ENCODE results near the gene KDM4C. TPM values are rescaled to one million over a fixed set of nuclear protein-coding genes. Genes with fewer than 3 reads are reported as not detected.

The KDM4C gene
- total RNA-seq, 2 experiments from 2014 or later: 51.5 to 60.3 TPM

- Histone ChIP-seq H3K4me3 (ENCODE audit: low read depth, low read length, poor library complexity, severe bottlenecking) (no peak overlapping the region), H3K9me3 (ENCODE audit: low read length) (no peaks in the 10 kb centered on the region), H3K36me3 (ENCODE audit: insufficient read depth, low read length) (no peaks in the 10 kb centered on the region), H3K27ac (ENCODE audit: low read depth, low read length, poor library complexity, severe bottlenecking) (no peak overlapping the region), H4K20me1 (ENCODE audit: insufficient read depth, low read length) (no peaks in the 10 kb centered on the region), H3K4me2 (ENCODE audit: low read length) (no peak overlapping the region), H3K9me2 (ENCODE audit: insufficient read depth, low read length) (no peaks in the 10 kb centered on the region), H3K4me1 (ENCODE audit: insufficient read depth, low read length, poor library complexity, severe bottlenecking) (no peaks in the 10 kb centered on the region), H2AFZ (ENCODE audit: low read length) (no peak overlapping the region), H3K79me2 (ENCODE audit: insufficient read depth, low read depth, low read length) (no peaks in the 10 kb centered on the region)
- POLR2A ChIA-PET: no interaction called here
- BruUV-seq (replicated peaks): no TSS peak
- DNase-seq (ENCODE audit: low spot score): no peak
- CTCF ChIA-PET (ENCODE audit: unreplicated experiment): no interaction called here
- intact Hi-C loops (cut with micrococcal nuclease; ENCODE audit: unreplicated experiment): no loop called here
- TF ChIP-seq CTCF (conservative IDR thresholded peaks at IDR 0.05; ENCODE audit: low read length) (no peak), EZH2phosphoT487 (IDR thresholded peaks at IDR 0.05; ENCODE audit: borderline replicate concordance, low read depth, low read length) (no peak)
Measured at GRCh38 chr9:6968271-6968670, 210.5 kb downstream of the KDM4C start.

- intact Hi-C loops (cut with micrococcal nuclease; ENCODE audit: unreplicated experiment): no loop called here
- Histone ChIP-seq H4K20me1 (ENCODE audit: insufficient read depth, low read length) (no peaks in the 10 kb centered on the region), H3K4me1 (ENCODE audit: insufficient read depth, low read length, poor library complexity, severe bottlenecking) (no peaks in the 10 kb centered on the region), H3K9me3 (ENCODE audit: low read length) (no peaks in the 10 kb centered on the region), H2AFZ (ENCODE audit: low read length) (no peak overlapping the region), H3K4me3 (ENCODE audit: low read depth, low read length, poor library complexity, severe bottlenecking) (no peak overlapping the region), H3K79me2 (ENCODE audit: insufficient read depth, low read depth, low read length) (no peaks in the 10 kb centered on the region), H3K4me2 (ENCODE audit: low read length) (no peak overlapping the region), H3K9me2 (ENCODE audit: insufficient read depth, low read length) (no peaks in the 10 kb centered on the region), H3K27ac (ENCODE audit: low read depth, low read length, poor library complexity, severe bottlenecking) (no peak overlapping the region), H3K36me3 (ENCODE audit: insufficient read depth, low read length) (no peaks in the 10 kb centered on the region)
- ChIA-PET POLR2A (no interaction called here), CTCF (ENCODE audit: unreplicated experiment) (no interaction called here)
- DNase-seq (ENCODE audit: low spot score): no peak
- TF ChIP-seq CTCF (conservative IDR thresholded peaks at IDR 0.05; ENCODE audit: low read length) (no peak), EZH2phosphoT487 (IDR thresholded peaks at IDR 0.05; ENCODE audit: borderline replicate concordance, low read depth, low read length) (no peak)
- no TSS peak for BruUV-seq (replicated peaks)
Measured at GRCh38 chr9:6969805-6970204, 212.0 kb downstream of the KDM4C start.

- Histone ChIP-seq H3K4me3 (ENCODE audit: low read depth, low read length, poor library complexity, severe bottlenecking) (no peak overlapping the region), H2AFZ (ENCODE audit: low read length) (no peak overlapping the region), H3K79me2 (ENCODE audit: insufficient read depth, low read depth, low read length) (no peaks in the 10 kb centered on the region), H3K9me2 (ENCODE audit: insufficient read depth, low read length) (no peaks in the 10 kb centered on the region), H3K36me3 (ENCODE audit: insufficient read depth, low read length) (no peaks in the 10 kb centered on the region), H3K4me2 (ENCODE audit: low read length) (no peak overlapping the region), H3K9me3 (ENCODE audit: low read length) (no peaks in the 10 kb centered on the region), H3K27ac (ENCODE audit: low read depth, low read length, poor library complexity, severe bottlenecking) (no peak overlapping the region), H3K4me1 (ENCODE audit: insufficient read depth, low read length, poor library complexity, severe bottlenecking) (no peaks in the 10 kb centered on the region), H4K20me1 (ENCODE audit: insufficient read depth, low read length) (no peaks in the 10 kb centered on the region)
- BruUV-seq (replicated peaks): no TSS peak
- ChIA-PET POLR2A (no interaction called here), CTCF (ENCODE audit: unreplicated experiment) (no interaction called here)
- TF ChIP-seq EZH2phosphoT487 (IDR thresholded peaks at IDR 0.05; ENCODE audit: borderline replicate concordance, low read depth, low read length) (no peak), CTCF (conservative IDR thresholded peaks at IDR 0.05; ENCODE audit: low read length) (no peak)
- intact Hi-C loops (cut with micrococcal nuclease; ENCODE audit: unreplicated experiment): no loop called here
- DNase-seq (ENCODE audit: low spot score): no peak
Measured at GRCh38 chr9:6973089-6973488, 215.3 kb downstream of the KDM4C start.
